ENCODE data around the gene SORCS1. TPM values are rescaled to one million over a fixed set of nuclear protein-coding genes. Genes with fewer than 3 reads are reported as not detected.
A peak's percentile ranks its signal among the peaks of the same experiment; 100 is the strongest.

Gene SORCS1
- total and polyA plus RNA-seq, 2 experiments from 2014 or later: 1.1 to 4.6 TPM

GRCh38 chr10:106761906-106762305 lies 402.6 kb downstream of the SORCS1 start:
- WGBS (ENCODE audit: low lambda C conversion rate, missing lambda C conversion rate): 68% methylated on average over 4 of the region's 4 CpGs
- H3K27me3 ChIP-seq: no peaks in the 10 kb centered on the region
- no peak overlapping the region for H3K27ac ChIP-seq
- H3K36me3 ChIP-seq (replicated peaks; ENCODE audit: insufficient read depth, low read depth): no peaks in the 10 kb centered on the region
- no peaks in the 10 kb centered on the region for H4K20me1 ChIP-seq (ENCODE audit: insufficient read depth, poor library complexity, severe bottlenecking)
- no peak overlapping the region for H3K4me3 ChIP-seq
- no peaks in the 10 kb centered on the region for H3K9me2 ChIP-seq (replicated peaks; ENCODE audit: insufficient read depth)
- H3K9me3 ChIP-seq (ENCODE audit: low read depth): no peaks in the 10 kb centered on the region
- H3K79me2 ChIP-seq: no peaks in the 10 kb centered on the region
- H3K4me1 ChIP-seq (ENCODE audit: insufficient read depth): no peaks in the 10 kb centered on the region
- no peak for DNase-seq (ENCODE audit: low spot score)
- no peak overlapping the region for H2AFZ ChIP-seq
- H3K4me2 ChIP-seq: no peak overlapping the region
- TF ChIP-seq EZH2phosphoT487 (IDR thresholded peaks at IDR 0.05; ENCODE audit: low read depth, severe bottlenecking, unreplicated experiment) (no peak), EZH2 (IDR thresholded peaks at IDR 0.05; ENCODE audit: borderline replicate concordance) (no peak), CTCF (IDR thresholded peaks at IDR 0.05; ENCODE audit: poor library complexity) (no peak)

DNA sequence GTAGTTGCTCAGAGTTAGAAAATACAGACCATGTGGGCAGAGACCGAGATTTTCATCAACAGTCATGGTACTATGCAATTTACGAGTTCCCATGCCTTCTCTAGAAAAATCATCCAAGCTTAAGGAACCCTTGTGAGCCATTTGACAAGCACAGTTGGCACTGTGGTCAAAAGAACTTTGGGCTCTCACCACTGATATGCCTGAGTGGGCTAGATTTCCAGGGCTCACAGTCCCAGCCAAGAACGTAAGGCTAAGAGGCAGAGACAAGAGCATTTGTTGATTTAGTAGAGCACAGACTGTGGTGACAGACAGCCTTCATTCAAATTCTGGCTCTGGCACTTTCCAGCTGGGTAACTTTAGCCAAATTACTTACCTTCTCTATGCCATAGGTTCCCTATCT lies 407.0 kb downstream of the SORCS1 start:
- WGBS (ENCODE audit: low lambda C conversion rate, missing lambda C conversion rate): 89% methylated on average over 3 of the region's 3 CpGs
- Histone ChIP-seq H3K79me2 (no peaks in the 10 kb centered on the region), H4K20me1 (ENCODE audit: insufficient read depth, poor library complexity, severe bottlenecking) (no peaks in the 10 kb centered on the region), H3K4me1 (ENCODE audit: insufficient read depth) (no peaks in the 10 kb centered on the region), H3K9me2 (replicated peaks; ENCODE audit: insufficient read depth) (no peaks in the 10 kb centered on the region), H3K4me2 (no peak overlapping the region), H3K27me3 (no peaks in the 10 kb centered on the region), H3K36me3 (replicated peaks; ENCODE audit: insufficient read depth, low read depth) (no peaks in the 10 kb centered on the region), H3K4me3 (no peak overlapping the region), H3K9me3 (ENCODE audit: low read depth) (no peaks in the 10 kb centered on the region), H2AFZ (no peak overlapping the region), H3K27ac (no peak overlapping the region)
- TF ChIP-seq EZH2phosphoT487 (IDR thresholded peaks at IDR 0.05; ENCODE audit: low read depth, severe bottlenecking, unreplicated experiment): no peak
- no peak for TF ChIP-seq CTCF (IDR thresholded peaks at IDR 0.05; ENCODE audit: poor library complexity)
- TF ChIP-seq EZH2 (IDR thresholded peaks at IDR 0.05; ENCODE audit: borderline replicate concordance): no peak
- DNase-seq (ENCODE audit: low spot score): no peak

DNA sequence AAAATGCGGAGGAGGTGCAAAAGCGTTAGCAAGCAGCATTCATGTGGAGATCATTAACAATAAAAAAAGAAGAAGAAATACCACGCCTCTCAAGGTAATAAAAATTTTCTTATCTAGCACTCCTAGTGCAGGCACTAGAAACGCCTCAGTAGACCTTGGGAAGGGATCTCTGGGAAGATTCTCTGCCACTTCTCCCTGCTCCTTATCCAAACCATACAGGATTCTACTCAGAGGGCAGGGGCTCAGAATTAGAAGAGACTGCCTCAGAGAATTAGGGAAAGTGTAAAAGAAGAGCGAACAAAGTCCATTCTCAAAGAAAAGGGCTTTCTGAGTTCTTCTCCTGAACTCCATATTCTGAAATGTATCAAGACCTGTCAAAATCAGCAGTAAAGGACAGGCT lies 413.4 kb downstream of the SORCS1 start:
- Histone ChIP-seq H3K79me2 (no peaks in the 10 kb centered on the region), H3K9me3 (ENCODE audit: low read depth) (no peaks in the 10 kb centered on the region), H3K36me3 (replicated peaks; ENCODE audit: insufficient read depth, low read depth) (no peaks in the 10 kb centered on the region), H3K4me1 (ENCODE audit: insufficient read depth) (peaks cover 9% of the 10 kb centered on the region), H3K27ac (peak overlapping the region; percentile 51), H3K27me3 (no peaks in the 10 kb centered on the region), H2AFZ (no peak overlapping the region), H3K4me2 (no peak overlapping the region), H3K9me2 (replicated peaks; ENCODE audit: insufficient read depth) (no peaks in the 10 kb centered on the region), H4K20me1 (ENCODE audit: insufficient read depth, poor library complexity, severe bottlenecking) (no peaks in the 10 kb centered on the region), H3K4me3 (no peak overlapping the region)
- DNase-seq (ENCODE audit: low spot score): peak; percentile 19
- WGBS (ENCODE audit: low lambda C conversion rate, missing lambda C conversion rate): 48% methylated on average over 5 of the region's 5 CpGs
- TF ChIP-seq EZH2 (IDR thresholded peaks at IDR 0.05; ENCODE audit: borderline replicate concordance) (no peak), CTCF (IDR thresholded peaks at IDR 0.05; ENCODE audit: poor library complexity) (no peak), EZH2phosphoT487 (IDR thresholded peaks at IDR 0.05; ENCODE audit: low read depth, severe bottlenecking, unreplicated experiment) (no peak)

- WGBS (ENCODE audit: low lambda C conversion rate, missing lambda C conversion rate): 65% methylated on average over 1 of the region's 1 CpG
- no peaks in the 10 kb centered on the region for H3K27me3 ChIP-seq
- no peak overlapping the region for H2AFZ ChIP-seq
- H4K20me1 ChIP-seq (ENCODE audit: insufficient read depth, poor library complexity, severe bottlenecking): no peaks in the 10 kb centered on the region
- TF ChIP-seq CTCF (IDR thresholded peaks at IDR 0.05; ENCODE audit: poor library complexity): no peak
- no peak for TF ChIP-seq EZH2 (IDR thresholded peaks at IDR 0.05; ENCODE audit: borderline replicate concordance)
- no peak for TF ChIP-seq EZH2phosphoT487 (IDR thresholded peaks at IDR 0.05; ENCODE audit: low read depth, severe bottlenecking, unreplicated experiment)
- peaks cover 8% of the 10 kb centered on the region for H3K4me1 ChIP-seq (ENCODE audit: insufficient read depth)
- H3K9me2 ChIP-seq (replicated peaks; ENCODE audit: insufficient read depth): no peaks in the 10 kb centered on the region
- no peak overlapping the region for H3K27ac ChIP-seq
- no peaks in the 10 kb centered on the region for H3K9me3 ChIP-seq (ENCODE audit: low read depth)
- DNase-seq (ENCODE audit: low spot score): no peak
- no peaks in the 10 kb centered on the region for H3K79me2 ChIP-seq
- no peaks in the 10 kb centered on the region for H3K36me3 ChIP-seq (replicated peaks; ENCODE audit: insufficient read depth, low read depth)
- H3K4me3 ChIP-seq: no peak overlapping the region
- H3K4me2 ChIP-seq: no peak overlapping the region
These were observed 417.6 kb downstream of the SORCS1 start for GRCh38 chr10:106746868-106747267.
